MM.1S (cell line): ENCODE results near the gene ARL15.

Experiments
- EZH2 ChIP-seq: fragments of 300-600 bp; sonication (generic); optimal IDR thresholded peaks from 2 replicates; pipeline ENCODE3; 2017; ENCODE audit warnings: low read depth, mild to moderate bottlenecking, antibody characterized with exemption, low read length, mixed read lengths
- EZH2phosphoT487 ChIP-seq: fragments of 300-600 bp; sonication (generic); IDR thresholded peaks from 2 replicates; pipeline ENCODE4 v1.6.1; 2018; ENCODE audit warnings: antibody characterized with exemption, low read length
- TF ChIP-seq, protein P1 (sequence below): fragments of 300-600 bp; sonication (generic); IDR thresholded peaks from 2 replicates; pipeline ENCODE4 v1.5.1; 2016; ENCODE audit warnings: antibody characterized with exemption, low read length, mixed read lengths

DNA sequence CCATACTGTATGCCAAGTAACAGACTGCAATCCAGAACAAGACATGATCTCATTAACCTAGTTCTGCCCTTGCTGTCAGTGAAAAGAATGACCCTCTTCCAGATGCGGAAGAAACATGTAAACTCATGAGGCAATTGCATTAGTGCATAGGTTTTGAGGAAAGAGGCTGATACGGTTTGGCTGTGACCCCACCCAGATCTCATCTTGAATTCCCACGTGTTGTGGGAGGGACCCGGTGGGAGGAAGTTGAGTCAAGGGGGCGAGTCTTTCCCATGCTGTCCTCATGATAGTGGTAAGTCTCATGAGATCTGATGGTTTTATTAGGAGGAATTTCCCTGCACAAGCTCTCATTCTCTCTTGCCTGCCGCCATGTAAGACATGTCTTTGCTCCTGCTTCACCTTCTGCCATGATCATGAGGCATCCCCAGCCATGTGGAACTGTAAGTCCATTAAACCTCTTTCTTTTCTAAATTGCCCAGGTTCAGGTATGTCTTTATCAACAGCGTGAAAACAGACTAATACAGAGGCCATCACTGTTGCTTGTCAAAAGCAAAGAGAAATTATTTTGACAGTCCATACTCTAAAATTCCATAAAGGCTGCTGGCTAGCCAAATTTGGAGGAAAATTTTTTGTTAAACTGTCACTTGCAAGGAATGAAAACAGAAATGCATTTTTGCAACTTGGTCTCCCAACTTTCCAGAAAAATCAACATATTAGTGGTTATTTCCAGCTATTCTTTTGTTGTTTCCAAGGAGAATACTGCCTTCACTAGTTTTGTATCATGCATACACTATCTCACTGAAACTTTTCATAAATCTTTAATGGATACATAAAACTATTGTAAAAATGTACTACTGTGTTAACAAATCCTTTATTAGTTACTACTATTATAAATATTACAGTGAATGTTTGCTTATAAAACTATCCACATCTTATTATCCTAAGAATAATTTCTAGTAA, 3.2 kb upstream of the ARL15 start:
- TF ChIP-seq, protein P1, sequence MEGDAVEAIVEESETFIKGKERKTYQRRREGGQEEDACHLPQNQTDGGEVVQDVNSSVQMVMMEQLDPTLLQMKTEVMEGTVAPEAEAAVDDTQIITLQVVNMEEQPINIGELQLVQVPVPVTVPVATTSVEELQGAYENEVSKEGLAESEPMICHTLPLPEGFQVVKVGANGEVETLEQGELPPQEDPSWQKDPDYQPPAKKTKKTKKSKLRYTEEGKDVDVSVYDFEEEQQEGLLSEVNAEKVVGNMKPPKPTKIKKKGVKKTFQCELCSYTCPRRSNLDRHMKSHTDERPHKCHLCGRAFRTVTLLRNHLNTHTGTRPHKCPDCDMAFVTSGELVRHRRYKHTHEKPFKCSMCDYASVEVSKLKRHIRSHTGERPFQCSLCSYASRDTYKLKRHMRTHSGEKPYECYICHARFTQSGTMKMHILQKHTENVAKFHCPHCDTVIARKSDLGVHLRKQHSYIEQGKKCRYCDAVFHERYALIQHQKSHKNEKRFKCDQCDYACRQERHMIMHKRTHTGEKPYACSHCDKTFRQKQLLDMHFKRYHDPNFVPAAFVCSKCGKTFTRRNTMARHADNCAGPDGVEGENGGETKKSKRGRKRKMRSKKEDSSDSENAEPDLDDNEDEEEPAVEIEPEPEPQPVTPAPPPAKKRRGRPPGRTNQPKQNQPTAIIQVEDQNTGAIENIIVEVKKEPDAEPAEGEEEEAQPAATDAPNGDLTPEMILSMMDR = no peak
- TF ChIP-seq EZH2phosphoT487 (no peak), EZH2 (no peak)
